ENCODE data around the gene ABHD16A. TPM values are rescaled to one million over a fixed set of nuclear protein-coding genes. Genes with fewer than 3 reads are reported as not detected.

Gene ABHD16A
- total and polyA plus RNA-seq, 2 of the 13 experiments (the other 11 are each of a cell fraction or from before 2014, with no cell fraction given) = 43.5 to 45.4 TPM

GRCh38 chr6:31717499-31718222, 14.5 kb upstream of the ABHD16A start (continued):
- TF ChIP-seq EP300 (IDR thresholded peaks at IDR 0.05; ENCODE audit: low read depth in 2 of 2, low read length in 2 of 2) (no peak), EP300 (CRISPR knock-in tag; IDR thresholded peaks at IDR 0.05; ENCODE audit: borderline replicate concordance) (0 out of 2 replicates have a peak, but pooled peaks have one; percentile 25), ERF (CRISPR knock-in tag; IDR thresholded peaks at IDR 0.05) (peak; percentile 58; the same call in 1 of the 2 replicates), CBFB (CRISPR knock-in tag; IDR thresholded peaks at IDR 0.05) (peak; percentile 64; the same call in 1 of the 2 replicates), GATAD1 (CRISPR knock-in tag; IDR thresholded peaks at IDR 0.05) (peak; percentile 41; the same call in 1 of the 2 replicates), EZH2 (conservative IDR thresholded peaks at IDR 0.05; ENCODE audit: low read depth, low read length) (0 out of 2 replicates have a peak, but pooled peaks have one; percentile 45), ZFP1 (CRISPR knock-in tag; IDR thresholded peaks at IDR 0.05) (0 out of 2 replicates have a peak, but pooled peaks have one; percentile 37), KDM5B (CRISPR knock-in tag; IDR thresholded peaks at IDR 0.05; ENCODE audit: borderline replicate concordance) (0 out of 2 replicates have a peak, but pooled peaks have one; percentile 8), ZBTB7A (CRISPR knock-in tag; IDR thresholded peaks at IDR 0.05) (peak; percentile 50; the same call in 1 of the 2 replicates), GATAD2A (CRISPR knock-in tag; IDR thresholded peaks at IDR 0.05) (peak; percentile 68), ZNF710 (CRISPR knock-in tag; IDR thresholded peaks at IDR 0.05; ENCODE audit: borderline replicate concordance) (no peak; the same call in 1 of the 2 replicates), LCORL (IDR thresholded peaks at IDR 0.05) (no peak), LCORL (CRISPR knock-in tag; IDR thresholded peaks at IDR 0.05) (peak; percentile 64), SMC3 (IDR thresholded peaks at IDR 0.05; ENCODE audit: low read length) (peak; percentile 34; the same call in 1 of the 2 replicates), RXRA (CRISPR knock-in tag; IDR thresholded peaks at IDR 0.05) (peak; percentile 47; the same call in 1 of the 2 replicates), ZNF687 (CRISPR knock-in tag; IDR thresholded peaks at IDR 0.05) (peak; percentile 71), ZNF768 (CRISPR knock-in tag; IDR thresholded peaks at IDR 0.05) (peak; percentile 40; the same call in 1 of the 2 replicates), ZFX (CRISPR knock-in tag; IDR thresholded peaks at IDR 0.05; ENCODE audit: low read depth) (peak; percentile 45; the same call in 1 of the 2 replicates), XRCC5 (optimal IDR thresholded peaks at IDR 0.05; ENCODE audit: low read length) (peak; percentile 99), PHB2 (IDR thresholded peaks at IDR 0.05; ENCODE audit: partially characterized antibody) (no peak), MTA1 (CRISPR knock-in tag; IDR thresholded peaks at IDR 0.05; ENCODE audit: borderline replicate concordance) (peak; percentile 51; the same call in 1 of the 2 replicates), DMAP1 (CRISPR knock-in tag; IDR thresholded peaks at IDR 0.05) (0 out of 2 replicates have a peak, but pooled peaks have one; percentile 47), CAMTA2 (CRISPR knock-in tag; IDR thresholded peaks at IDR 0.05; ENCODE audit: borderline replicate concordance) (no peak), ZNF580 (CRISPR knock-in tag; IDR thresholded peaks at IDR 0.05; ENCODE audit: borderline replicate concordance, low read depth) (peak; percentile 56; the same call in 1 of the 2 replicates), ETV5 (CRISPR knock-in tag; IDR thresholded peaks at IDR 0.05; ENCODE audit: borderline replicate concordance) (no peak; the same call in 1 of the 2 replicates), ZSCAN20 (CRISPR knock-in tag; IDR thresholded peaks at IDR 0.05; ENCODE audit: borderline replicate concordance) (no peak)
